ENCODE measurements around the gene CASK.
"Not testable (repeated sequence)": the region's sequence is repeated elsewhere in the genome, so short reads cannot be mapped to it uniquely, and the experiment has no call there.

Gene CASK

GRCh38 chrX:41629539-41629938 is 293.8 kb downstream of the CASK start:
- DNase-seq (ENCODE audit: low spot score): no peak

GRCh38 chrX:41621222-41621723 is 302.1 kb downstream of the CASK start:
- DNase-seq (ENCODE audit: low spot score): no peak

GRCh38 chrX:41619221-41619620 is 304.1 kb downstream of the CASK start:
- DNase-seq (ENCODE audit: low spot score): no peak

GRCh38 chrX:41616935-41617334 is 306.4 kb downstream of the CASK start:
- no peak for DNase-seq (ENCODE audit: low spot score)

GRCh38 chrX:41616255-41616654 is 307.1 kb downstream of the CASK start:
- no peak for DNase-seq (ENCODE audit: low spot score)

- DNase-seq (ENCODE audit: low spot score): no peak
Observed at GRCh38 chrX:41608244-41608643, 315.1 kb downstream of the CASK start.

GRCh38 chrX:41607264-41607832 is 316.0 kb downstream of the CASK start:
- no peak for DNase-seq (ENCODE audit: low spot score)

GRCh38 chrX:41606057-41606456 is 317.3 kb downstream of the CASK start:
- not testable (repeated sequence) for DNase-seq (ENCODE audit: low spot score)

GRCh38 chrX:41604766-41605543 is 318.4 kb downstream of the CASK start:
- DNase-seq (ENCODE audit: low spot score): no peak

GRCh38 chrX:41604177-41604576 is 319.2 kb downstream of the CASK start:
- DNase-seq (ENCODE audit: low spot score): no peak

- DNase-seq (ENCODE audit: low spot score): no peak
Observed at GRCh38 chrX:41603596-41603995, 319.8 kb downstream of the CASK start.

GRCh38 chrX:41602816-41603345 is 320.5 kb downstream of the CASK start:
- DNase-seq (ENCODE audit: low spot score): no peak

- no peak for DNase-seq (ENCODE audit: low spot score)
Observed at GRCh38 chrX:41600291-41600690, 323.1 kb downstream of the CASK start.

GRCh38 chrX:41599507-41599906 is 323.8 kb downstream of the CASK start:
- no peak for DNase-seq (ENCODE audit: low spot score)

GRCh38 chrX:41596596-41596995 is 326.8 kb downstream of the CASK start:
- DNase-seq (ENCODE audit: low spot score): no peak

- DNase-seq (ENCODE audit: low spot score): no peak
Observed at GRCh38 chrX:41594634-41595033, 328.7 kb downstream of the CASK start.

GRCh38 chrX:41591906-41592305 is 331.4 kb downstream of the CASK start:
- no peak for DNase-seq (ENCODE audit: low spot score)

GRCh38 chrX:41590641-41591040 is 332.7 kb downstream of the CASK start:
- no peak for DNase-seq (ENCODE audit: low spot score)

- DNase-seq (ENCODE audit: low spot score): no peak
Observed at GRCh38 chrX:41589634-41590270, 333.6 kb downstream of the CASK start.

- DNase-seq (ENCODE audit: low spot score): no peak
Observed at GRCh38 chrX:41588271-41588670, 335.1 kb downstream of the CASK start.

GRCh38 chrX:41580423-41581064 is 342.8 kb downstream of the CASK start:
- DNase-seq (ENCODE audit: low spot score): no peak

GRCh38 chrX:41563876-41564275 is 359.5 kb downstream of the CASK start:
- DNase-seq (ENCODE audit: low spot score): no peak

Measured in RKO (cell line).